Loucy (cell line): Measurements from ENCODE around the gene TIMP2.

Experiments used
- CTCF ChIP-seq: fragments of 200-600 bp; sonication (generic); conservative IDR thresholded peaks from 2 replicates; pipeline ENCODE4 v1.5.1; 2014; ENCODE audit warnings: mild to moderate bottlenecking, antibody characterized with exemption, low read length
- EZH2phosphoT487 ChIP-seq: fragments of 200-600 bp; IDR thresholded peaks from 2 replicates; pipeline ENCODE4 v1.6.1; 2018; ENCODE audit warnings: antibody characterized with exemption, mild to moderate bottlenecking, moderate library complexity, borderline replicate concordance

- TF ChIP-seq CTCF: no peak
- no peak for TF ChIP-seq EZH2phosphoT487
Measured at GRCh38 chr17:78939615-78940014, 14.4 kb upstream of the TIMP2 start.
